Measurements from ENCODE around the gene PRG2.

The PRG2 gene

DNA sequence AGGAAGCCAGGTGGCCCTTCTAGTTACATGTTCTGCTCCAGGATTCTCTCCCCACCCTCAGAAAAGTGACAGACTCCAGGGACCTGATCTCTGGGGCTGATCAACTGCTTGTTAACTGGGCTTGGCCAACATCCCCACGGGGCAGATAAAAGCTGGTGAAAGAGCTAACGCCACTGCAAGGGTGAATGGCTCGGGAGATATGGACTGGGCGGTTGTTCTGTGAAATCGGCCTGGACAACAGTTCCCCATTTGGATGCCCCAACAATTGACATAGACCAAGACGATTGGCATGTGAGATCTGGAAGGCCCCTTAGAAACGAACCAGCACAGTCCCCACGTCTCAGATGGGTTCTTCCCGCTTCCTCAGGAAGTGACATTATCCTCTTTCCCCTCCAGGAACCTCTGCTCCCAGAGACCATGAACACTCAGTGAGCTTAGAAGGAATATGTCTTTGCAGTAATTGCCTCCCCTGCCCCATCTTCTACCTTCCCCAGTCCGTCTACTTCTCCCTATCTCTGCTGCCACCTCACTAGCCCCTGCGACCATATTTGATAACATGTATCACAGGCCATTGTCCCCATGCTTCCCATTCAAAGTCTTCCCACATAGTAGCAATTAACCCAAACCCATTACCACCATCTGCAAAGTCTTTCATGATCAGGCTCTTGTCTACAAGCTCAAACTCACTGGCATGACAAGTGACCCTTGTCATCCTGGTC is 5.6 kb upstream of the PRG2 start:
- no peak for DNase-seq

DNA sequence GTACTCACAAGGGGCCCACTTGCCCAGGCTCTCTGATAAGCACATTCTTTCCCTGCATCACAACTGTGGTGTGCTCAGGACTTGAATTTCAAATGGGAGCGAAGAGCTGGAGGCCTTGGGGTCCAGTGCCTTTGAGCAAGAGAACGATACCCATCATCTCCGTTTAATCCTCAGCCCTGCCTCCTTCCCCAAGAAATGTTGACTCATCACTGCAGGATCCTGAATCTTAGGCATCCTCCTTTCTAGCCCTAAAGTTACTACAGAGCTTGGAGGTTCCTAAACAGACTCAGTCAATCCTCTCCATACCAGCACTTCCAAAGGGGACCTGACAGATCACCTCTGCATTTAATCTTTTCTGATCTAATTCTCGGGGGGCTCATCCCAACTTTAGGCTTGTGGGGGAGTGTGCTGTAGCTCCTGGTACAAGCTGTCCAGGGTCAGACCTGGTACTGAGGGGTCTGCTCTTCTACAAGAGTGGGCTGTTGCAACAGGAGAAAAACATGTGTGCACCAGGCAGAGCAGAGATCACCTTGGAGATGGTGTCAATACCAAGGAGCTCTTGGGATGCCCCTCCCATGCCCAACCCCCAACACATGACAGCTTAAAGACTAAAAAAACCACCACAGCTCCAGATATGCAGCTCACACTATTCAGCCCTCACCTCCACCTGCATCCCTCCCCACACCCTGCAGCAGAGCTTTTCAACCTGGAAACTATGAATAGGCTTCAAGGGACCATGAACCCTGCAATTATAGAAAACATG is 3.9 kb upstream of the PRG2 start:
- DNase-seq, result no peak

DNA sequence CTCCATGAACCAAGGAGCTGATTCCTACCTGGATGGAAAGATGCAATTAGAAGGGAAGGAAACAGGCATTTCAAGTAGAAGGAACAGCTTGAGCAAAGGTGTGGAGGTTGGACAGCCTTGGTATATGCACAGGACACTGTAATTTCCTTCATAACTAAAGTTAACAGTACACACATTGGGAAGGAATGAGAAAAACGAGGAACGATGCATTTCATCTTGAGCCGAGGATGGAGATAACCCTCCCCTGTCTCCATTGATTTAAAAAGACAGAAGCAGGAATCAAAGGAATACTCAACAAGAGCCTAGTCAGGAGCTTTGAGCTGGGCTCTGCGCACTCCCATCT is 2.3 kb upstream of the PRG2 start:
- DNase-seq, result no peak

DNA sequence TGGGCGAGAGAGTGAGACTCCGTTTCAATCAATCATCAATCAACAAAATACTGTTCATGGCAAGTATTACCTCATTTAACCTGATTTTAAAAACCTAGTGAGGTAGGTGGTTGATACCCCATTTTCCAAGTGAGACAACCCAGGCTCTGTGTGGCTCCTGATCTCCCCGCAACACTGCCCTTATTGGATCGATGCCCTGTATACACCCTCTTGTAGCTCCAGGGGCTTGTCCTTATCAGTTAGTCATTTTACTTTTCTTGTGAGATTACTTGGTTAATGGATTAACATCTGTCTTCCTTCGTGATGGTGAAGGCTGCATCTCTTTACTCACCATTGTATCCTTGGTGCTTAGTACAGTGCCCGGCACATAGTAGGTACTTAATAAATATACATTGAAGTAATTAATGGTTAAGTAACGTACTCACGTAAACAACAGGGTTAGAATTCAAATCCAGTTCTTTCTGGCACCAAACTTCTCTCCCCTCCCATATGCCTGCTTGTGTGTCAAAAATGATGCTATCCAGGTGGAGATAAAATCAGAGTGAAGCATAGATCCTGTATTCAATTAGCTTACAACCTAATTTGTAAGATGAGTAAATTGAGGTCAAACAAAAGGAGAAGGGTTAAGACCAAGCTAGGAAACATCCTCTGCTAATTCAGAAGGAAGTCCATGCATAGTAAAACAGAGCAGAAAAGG is 1.8 kb upstream of the PRG2 start:
- no peak for DNase-seq

DNA sequence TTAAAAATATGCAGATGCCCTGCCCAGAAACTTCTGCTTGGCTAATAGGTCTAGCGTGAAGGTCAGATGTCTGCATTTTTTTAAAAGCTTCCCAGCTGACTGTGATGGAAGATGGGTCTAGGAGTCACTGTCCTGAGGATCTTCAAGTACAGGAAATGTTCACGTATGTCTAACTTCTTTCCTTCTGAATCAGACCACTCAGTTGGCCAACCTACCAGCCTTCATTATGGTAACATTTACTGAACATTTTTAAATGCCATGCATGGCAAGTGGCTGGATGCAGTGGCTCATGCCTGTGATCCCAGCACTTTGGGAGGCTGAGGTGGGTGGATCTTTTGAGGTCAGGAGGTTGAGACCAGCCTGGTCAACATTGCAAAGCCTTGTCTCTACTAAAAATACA is 1.1 kb upstream of the PRG2 start:
- DNase-seq, result no peak

DNA sequence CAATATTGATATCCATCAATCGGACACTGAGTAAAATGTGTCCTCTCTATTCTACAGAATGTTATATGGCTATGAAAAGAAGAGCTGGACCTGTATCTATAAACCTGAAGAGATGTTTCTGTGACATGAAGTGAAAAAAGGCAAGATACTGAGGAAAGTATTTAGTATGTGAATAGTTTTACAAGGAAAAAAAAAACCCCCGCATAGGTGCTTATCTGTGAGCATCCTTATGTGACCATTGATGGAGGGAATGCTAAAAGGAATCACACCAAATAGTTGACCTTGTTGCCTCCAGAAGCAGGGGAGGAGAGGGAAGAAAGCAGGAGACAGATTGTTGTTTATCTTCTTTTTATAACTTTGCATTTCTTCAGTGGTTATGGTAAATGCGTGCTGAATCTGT is 661 bp upstream of the PRG2 start:
- no peak for DNase-seq

DNA sequence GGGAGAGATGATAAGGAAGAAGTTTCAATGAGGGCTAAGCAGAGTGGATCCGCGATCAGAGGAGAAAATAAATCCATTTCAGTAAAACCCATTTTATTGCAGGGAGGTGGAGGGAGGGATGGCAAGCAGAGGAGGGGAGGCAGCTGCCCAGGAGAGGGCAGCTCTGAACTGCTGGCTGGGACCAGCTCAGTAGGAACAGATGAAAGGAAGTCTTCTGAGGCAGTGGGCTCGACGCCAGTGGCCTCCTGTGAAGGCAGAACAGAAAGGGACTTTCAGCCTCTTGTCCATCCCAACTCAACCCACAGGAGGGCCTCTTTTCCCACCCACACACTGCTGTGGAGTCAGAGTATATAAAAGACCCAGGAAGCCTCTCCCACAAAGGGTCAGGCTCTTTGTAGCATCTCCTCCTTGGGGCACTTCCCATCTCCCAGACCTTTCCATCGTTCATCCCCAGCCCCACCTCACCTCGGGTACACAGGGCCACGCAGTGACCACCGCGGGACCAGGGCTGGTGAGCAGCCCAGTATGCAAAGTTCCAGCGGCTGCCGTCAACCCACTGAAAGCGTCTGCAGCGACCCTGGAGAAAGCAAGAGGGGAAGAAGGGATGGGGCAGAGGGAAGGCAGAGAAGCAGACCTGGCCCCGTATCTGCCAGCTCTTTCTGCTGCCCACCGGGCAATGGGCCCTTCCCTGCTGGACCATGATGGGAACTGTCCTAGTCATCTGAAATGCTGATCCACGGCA is 3.0 kb downstream of the PRG2 start:
- DNase-seq, result no peak

DNA sequence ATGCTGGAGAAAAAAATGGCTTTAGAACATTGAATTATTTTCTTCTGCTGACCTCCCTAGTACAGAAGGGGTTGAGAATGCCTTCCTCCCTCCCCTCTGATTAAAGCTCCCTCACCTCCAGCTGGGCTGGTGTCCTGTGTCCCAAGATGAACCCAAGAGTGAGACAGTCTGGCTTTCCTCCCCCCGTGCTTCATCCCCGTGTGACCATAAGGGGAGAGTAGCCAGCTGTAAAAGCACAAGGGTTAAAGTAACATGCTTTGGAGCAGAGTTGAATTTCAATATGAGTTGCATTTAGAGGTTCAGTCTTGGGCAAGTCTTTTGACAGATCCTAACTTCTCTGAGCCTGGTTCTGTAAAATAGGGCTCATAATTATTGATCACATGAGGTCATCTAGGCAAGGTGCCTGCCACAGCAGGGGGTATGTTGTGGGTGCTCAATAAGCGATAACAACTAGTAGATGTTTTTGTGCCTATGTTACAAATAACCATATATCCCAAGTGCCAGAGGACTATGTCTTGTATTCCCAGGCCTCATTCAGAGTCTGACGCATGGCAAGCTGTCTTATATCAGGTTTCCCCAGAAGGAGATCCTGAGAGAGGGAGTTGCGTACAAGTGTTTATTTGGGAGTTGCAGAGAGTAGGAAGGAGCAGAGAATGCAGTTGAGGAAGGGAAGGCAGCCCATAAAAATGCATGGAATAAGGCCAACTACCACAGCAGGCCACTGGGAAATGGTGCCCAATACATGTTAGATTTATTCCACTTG is 4.1 kb downstream of the PRG2 start:
- no peak for DNase-seq

DNA sequence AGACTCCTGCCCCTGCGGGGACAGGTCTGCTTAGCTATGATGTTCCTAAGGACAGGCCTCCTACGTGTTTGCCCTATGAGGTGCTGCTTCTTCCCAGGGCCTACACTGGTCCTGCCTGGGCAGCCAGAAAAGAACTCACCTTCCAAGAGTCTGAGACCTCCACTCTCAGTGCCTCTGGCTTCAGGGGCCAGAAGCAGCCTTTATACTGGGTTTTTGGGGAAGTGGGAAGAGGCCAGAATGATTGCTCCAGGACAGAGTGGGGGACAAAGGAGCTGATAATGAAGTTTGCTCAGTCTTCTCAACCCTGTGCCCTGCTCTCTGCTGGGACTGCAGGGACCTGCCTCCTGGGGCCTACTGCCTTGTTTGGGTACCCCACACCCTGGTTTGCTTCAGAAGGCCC is 9.5 kb downstream of the PRG2 start, which contains the start of gene PRG3:
Gene PRG3 (minus strand): TSS at position 176 of the 400 bp plus-strand sequence. CDS start 442 bp downstream, outside the sequence.
- DNase-seq, result no peak

DNA sequence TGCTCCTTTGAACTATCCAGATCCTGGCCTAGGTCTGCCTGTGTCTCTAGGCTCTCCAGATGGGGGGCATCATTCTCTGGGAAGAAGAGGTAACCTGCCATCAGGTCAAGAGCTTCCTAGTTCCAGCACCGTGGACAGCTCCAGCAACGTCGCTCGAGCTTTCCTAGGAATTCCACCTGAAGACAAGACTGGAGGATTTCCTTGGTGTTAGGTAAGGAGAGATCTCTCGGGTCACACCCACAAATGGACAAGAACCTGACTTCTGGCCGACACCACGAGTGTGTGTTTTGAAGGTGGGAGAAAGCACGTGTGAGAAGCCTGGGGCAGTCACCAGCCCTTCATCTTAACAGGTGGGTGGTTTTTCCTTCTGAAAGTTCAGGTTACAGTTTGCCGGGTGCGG is 10.7 kb downstream of the PRG2 start:
- DNase-seq, result no peak

DNA sequence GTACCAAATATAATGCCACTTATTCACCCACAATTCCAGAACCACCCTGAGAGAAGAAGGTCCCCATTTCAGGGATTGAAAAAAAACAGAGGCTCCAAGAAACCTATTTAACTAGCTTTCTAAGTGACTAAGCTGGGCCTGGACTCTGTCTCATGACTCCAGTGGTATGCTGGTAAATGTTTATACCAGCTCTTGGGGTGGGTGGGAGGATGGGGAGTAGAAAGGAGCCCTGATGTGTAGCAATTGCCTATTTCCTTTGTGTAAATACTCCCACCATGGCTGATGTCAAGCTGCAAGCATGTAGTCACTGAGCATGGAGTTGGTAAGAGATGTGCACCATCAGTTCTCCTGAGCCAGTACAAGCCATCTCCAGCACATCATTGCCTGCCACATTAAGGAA is 12.3 kb downstream of the PRG2 start:
- no peak for DNase-seq

DNA sequence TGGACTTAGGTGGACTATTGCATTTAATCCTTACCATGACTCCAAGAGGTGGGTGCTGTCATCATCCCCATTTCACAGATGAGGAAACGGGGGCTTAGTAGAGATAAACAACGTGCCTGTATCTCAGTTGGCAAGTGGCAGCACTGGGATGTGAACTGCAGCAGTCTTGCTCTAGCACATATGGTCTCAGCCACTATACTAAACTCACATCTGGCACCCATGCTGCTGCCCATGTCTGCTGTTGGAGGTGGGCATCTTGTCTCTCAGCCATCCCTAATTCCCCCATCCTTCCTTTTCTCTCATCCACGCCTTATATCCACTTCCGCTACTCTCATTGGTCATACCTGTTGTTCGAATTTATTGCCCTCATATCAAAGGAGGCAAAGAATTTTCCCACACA is 13.3 kb downstream of the PRG2 start:
- DNase-seq, result no peak

DNA sequence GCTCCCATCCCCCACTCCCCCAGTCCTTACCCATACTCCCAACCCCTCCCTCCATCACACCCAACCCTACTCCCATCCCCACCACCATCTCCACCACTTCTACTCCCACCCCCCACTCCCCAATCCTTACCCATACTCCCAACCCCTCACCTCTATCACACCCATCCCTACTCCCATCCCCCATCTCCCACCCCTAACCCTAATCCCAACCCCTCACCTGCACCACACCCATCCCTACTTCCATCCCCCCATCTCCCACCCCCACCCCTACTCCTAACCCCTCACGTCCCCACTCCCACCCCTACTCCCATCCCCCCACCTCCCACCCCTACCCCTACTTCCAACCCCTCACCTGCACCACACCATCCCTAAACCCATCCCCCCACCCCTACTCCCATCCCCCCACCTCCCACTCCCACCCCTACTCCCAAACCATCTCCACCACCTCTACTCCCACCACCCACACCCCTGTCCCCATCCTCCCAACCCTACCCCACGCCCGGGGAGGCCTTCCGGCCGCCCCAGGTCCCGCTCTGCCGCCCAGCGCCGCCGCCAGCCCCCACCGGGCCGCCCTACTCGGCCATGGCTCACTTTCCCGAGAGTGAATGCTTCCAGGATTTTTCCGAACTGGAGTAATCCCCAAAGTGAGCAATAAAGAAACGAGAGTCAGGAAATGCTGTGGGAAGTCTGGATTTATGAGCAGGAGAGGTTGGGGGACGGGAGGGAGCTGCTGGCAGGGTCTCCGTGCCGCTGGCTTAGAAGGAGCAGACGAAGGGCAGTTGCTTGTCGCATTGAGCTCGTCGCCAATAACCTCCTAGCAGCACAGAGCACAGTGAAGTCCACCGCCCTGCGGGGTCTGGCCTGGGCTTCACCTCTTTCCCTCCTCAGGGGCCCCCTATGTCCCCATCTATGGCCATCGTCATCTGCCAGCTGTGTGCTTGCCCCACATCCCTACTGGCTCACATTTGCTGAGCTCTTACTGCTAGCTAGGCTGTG is 14.1 kb downstream of the PRG2 start:
- DNase-seq, result no peak

DNA sequence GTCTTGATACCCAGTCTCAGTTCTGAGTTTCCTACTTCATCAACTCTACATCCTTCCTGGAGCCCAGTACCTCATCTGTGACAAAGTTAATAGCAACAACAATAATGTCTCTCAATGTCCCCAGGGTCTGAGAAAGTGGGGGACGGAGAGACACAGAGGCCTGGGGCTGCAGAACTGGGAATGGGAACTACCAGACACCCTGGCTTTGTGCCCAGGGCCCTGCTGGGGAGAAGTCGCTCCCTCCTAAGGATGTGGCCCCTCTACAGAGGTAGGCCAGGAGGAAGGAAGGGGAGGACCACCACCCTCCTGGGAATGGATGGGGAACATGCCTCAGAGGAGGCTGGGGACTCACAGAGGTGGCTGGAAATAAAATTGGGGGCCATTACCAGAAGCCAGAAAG is 15.0 kb downstream of the PRG2 start:
- DNase-seq, result no peak

DNA sequence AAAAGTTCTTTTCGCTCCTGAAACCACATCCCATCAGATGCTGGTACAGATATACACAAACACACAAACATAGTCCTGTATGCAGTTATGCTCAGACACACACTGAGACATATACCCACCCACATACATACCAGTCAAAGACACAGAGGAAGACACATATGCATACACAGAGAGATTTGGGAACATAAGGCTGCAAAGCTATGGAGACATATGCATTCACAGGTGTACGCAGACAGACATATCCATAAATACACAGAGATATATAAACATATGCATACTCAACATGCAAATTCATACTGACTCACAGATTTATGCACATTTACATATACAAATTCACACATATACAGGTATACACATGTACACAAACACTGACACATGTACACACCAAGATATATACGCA is 15.5 kb downstream of the PRG2 start:
- DNase-seq, result no peak

DNA sequence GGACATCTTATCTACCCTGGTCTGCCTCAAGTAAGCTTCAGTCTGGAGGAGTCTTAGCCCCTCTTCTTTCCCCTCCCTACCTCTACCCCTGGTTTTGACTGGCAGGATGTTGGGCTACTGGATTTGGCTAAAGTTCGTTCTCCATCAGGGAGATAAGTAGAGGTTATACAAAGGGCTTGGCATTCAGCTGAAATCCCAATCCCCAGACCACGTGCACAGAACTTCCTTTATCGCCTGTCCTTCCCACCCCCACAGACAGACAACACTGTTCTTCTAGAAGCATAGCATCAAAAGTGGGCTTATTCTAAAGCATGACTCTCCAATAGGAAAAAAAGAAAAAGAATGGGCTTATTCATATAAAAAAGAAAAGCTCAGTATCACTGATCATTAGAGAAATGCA is 17.3 kb downstream of the PRG2 start:
- no peak for DNase-seq

DNA sequence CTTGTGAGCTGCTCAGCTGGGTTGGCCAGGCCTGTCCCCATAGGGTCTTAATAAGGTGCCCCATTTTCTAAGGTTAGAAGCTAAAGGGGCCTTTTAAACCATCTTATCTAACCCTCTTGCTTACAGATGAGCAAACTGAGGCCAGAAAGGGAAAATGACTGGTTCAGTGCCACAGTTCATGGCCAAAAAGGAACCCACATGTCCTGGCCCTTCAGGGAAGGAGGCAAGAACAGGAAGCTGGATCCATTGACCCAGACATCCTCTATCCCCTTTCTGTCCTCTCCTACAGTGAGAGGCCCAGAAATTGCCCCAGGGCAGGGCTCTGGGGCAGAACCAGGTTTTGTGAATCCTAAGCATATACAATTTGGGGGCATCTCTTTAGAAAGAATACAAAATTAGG is 19.5 kb downstream of the PRG2 start:
- DNase-seq, result no peak

DNA sequence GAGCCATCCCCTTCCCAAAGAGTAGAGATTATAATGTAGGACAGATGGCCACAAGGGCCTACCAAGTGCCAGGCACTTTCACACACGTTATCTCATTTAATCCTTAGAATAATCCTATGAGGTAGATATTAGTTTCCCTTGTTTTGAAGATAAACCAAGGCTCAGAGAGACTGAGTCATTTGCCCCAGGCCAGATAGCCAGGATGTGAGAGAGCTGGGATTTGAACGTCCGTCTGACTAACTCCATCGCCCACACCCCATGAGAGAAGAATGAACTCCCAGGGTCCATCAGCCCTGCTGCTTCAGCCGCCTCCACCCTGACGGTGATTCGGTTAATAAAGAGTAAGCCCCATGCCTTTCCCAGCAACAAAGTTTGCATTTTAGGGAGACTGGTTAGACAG is 20.2 kb downstream of the PRG2 start:
- no peak for DNase-seq

DNA sequence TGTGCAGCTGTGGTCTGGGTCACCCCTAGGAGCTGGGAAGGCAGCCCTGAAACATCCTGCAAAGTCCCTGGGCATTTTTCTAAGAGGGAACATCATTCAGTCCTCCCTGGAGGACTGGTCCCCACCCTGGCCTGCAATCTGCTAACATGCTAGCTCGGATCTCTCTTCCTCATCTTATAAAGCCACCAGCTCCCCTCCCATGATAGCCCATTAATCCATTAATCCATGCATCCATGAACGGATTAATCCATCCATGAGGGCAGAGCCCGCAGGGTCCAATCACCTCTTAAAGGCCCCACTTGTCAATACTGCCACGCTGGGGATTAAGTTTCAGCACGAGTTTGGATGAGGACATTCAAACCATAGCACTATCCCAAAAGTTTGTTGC is 21.6 kb downstream of the PRG2 start:
- no peak for DNase-seq

DNA sequence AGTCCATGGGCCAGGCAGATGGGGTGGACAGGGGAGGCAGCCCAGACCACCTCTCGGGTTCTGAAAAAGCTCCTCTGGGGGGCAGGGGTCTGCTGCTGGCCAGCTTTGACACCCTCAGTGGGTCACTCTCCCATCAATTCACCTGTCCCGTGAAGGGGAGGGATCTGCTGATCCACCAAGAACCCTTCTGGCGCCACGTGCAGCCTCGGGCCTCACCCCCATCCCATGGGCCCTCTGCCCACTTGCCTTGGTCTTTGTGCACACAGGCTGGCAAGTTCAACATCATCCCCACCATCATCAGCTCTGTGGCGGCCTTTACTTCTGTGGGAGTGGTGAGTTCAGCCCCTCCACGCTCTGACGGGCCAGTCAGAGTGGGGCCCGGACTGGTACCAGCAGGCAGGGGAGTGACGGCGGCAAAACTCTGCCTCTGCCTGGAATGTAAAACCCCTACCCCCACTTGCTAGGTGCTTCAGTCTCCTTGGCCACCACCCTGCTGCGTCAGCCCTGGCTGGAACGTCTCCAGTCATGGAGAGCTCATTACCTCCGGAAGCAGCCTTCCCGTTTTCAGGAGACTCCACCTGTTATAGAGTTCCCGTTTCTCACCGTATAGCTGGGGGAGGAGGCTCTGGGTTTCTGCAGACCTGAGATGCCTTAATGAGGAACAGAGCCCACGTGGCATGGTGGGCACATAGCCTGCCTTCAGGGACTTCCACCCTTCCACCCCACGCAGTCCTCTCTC is 22.2 kb downstream of the PRG2 start:
- no peak for DNase-seq
